ENCODE measurements around the gene LRRTM3. TPM values are rescaled to one million over a fixed set of nuclear protein-coding genes. Genes with fewer than 3 reads are reported as not detected.

LRRTM3 gene
- polyA plus RNA-seq, 1 experiment = not detected

GRCh38 chr10:67112765-67113164 is 186.9 kb downstream of the LRRTM3 start:
- Histone ChIP-seq H3K36me3 (ENCODE audit: control insufficient read depth, insufficient read depth, low read length) (no peaks in the 10 kb centered on the region), H3K27me3 (ENCODE audit: control insufficient read depth, insufficient read depth, low read length) (no peaks in the 10 kb centered on the region), H3K4me3 (ENCODE audit: low read depth, low read length) (no peak overlapping the region)
- DNase-seq (ENCODE audit: low read depth) = no peak
- TF ChIP-seq CTCF (IDR thresholded peaks at IDR 0.05; ENCODE audit: insufficient read depth, low read depth, low read length) = no peak
- ChIA-PET CTCF (no interaction called here), POLR2A (no interaction called here)

GRCh38 chr10:67114945-67115344 is 189.1 kb downstream of the LRRTM3 start:
- no peak overlapping the region for H3K4me3 ChIP-seq (ENCODE audit: low read depth, low read length)
- ChIA-PET POLR2A (no interaction called here), CTCF (no interaction called here)
- DNase-seq (ENCODE audit: low read depth) = no peak
- no peak for TF ChIP-seq CTCF (IDR thresholded peaks at IDR 0.05; ENCODE audit: insufficient read depth, low read depth, low read length)
- no peaks in the 10 kb centered on the region for H3K27me3 ChIP-seq (ENCODE audit: control insufficient read depth, insufficient read depth, low read length)
- no peaks in the 10 kb centered on the region for H3K36me3 ChIP-seq (ENCODE audit: control insufficient read depth, insufficient read depth, low read length)

GRCh38 chr10:67115972-67116371 is 190.1 kb downstream of the LRRTM3 start:
- CTCF ChIA-PET = no interaction called here
- Histone ChIP-seq H3K36me3 (ENCODE audit: control insufficient read depth, insufficient read depth, low read length) (no peaks in the 10 kb centered on the region), H3K27me3 (ENCODE audit: control insufficient read depth, insufficient read depth, low read length) (no peaks in the 10 kb centered on the region), H3K4me3 (ENCODE audit: low read depth, low read length) (no peak overlapping the region)
- POLR2A ChIA-PET = no interaction called here
- no peak for TF ChIP-seq CTCF (IDR thresholded peaks at IDR 0.05; ENCODE audit: insufficient read depth, low read depth, low read length)
- DNase-seq (ENCODE audit: low read depth) = no peak

- no peaks in the 10 kb centered on the region for H3K36me3 ChIP-seq (ENCODE audit: control insufficient read depth, insufficient read depth, low read length)
- DNase-seq (ENCODE audit: low read depth) = no peak
- TF ChIP-seq CTCF (IDR thresholded peaks at IDR 0.05; ENCODE audit: insufficient read depth, low read depth, low read length) = no peak
- no peak overlapping the region for H3K4me3 ChIP-seq (ENCODE audit: low read depth, low read length)
- CTCF ChIA-PET = no interaction called here
- POLR2A ChIA-PET = no interaction called here
- H3K27me3 ChIP-seq (ENCODE audit: control insufficient read depth, insufficient read depth, low read length) = no peaks in the 10 kb centered on the region
Observed at GRCh38 chr10:67119651-67120050, 193.8 kb downstream of the LRRTM3 start.

- Histone ChIP-seq H3K36me3 (ENCODE audit: control insufficient read depth, insufficient read depth, low read length) (no peaks in the 10 kb centered on the region), H3K27me3 (ENCODE audit: control insufficient read depth, insufficient read depth, low read length) (no peaks in the 10 kb centered on the region; the same call in 1 of the 2 replicates), H3K4me3 (ENCODE audit: low read depth, low read length) (no peak overlapping the region)
- CTCF ChIA-PET = no interaction called here
- POLR2A ChIA-PET = no interaction called here
- no peak for DNase-seq (ENCODE audit: low read depth)
- TF ChIP-seq CTCF (IDR thresholded peaks at IDR 0.05; ENCODE audit: insufficient read depth, low read depth, low read length) = no peak
Observed at GRCh38 chr10:67127441-67127840, 201.6 kb downstream of the LRRTM3 start.

Data from BJ (cell line).